ENCODE data around the gene MEAF6. TPM values are rescaled to one million over a fixed set of nuclear protein-coding genes. Genes with fewer than 3 reads are reported as not detected.

The MEAF6 gene
- total RNA-seq, 1 donor from 2014 or later, result 32.7 TPM

- ATAC-seq, result no peak
Measured at GRCh38 chr1:37483785-37484184, 30.8 kb downstream of the MEAF6 start.

- no peak for ATAC-seq
Measured at GRCh38 chr1:37482796-37483744, 31.5 kb downstream of the MEAF6 start.

- no peak for ATAC-seq
Measured at GRCh38 chr1:37482004-37482785, 32.4 kb downstream of the MEAF6 start.

- no peak for ATAC-seq
Measured at GRCh38 chr1:37481289-37482003, 33.1 kb downstream of the MEAF6 start.

GRCh38 chr1:37480581-37481288 lies 33.8 kb downstream of the MEAF6 start:
- no peak for ATAC-seq

GRCh38 chr1:37480125-37480466 lies 34.5 kb downstream of the MEAF6 start:
- no peak for ATAC-seq

GRCh38 chr1:37479255-37480124 lies 35.1 kb downstream of the MEAF6 start:
- peak; percentile 80 for ATAC-seq

GRCh38 chr1:37478890-37479254 lies 35.7 kb downstream of the MEAF6 start:
- no peak for ATAC-seq

- no peak for ATAC-seq
Measured at GRCh38 chr1:37478451-37478881, 36.1 kb downstream of the MEAF6 start.

- ATAC-seq, result no peak
Measured at GRCh38 chr1:37477946-37478345, 36.6 kb downstream of the MEAF6 start.

- peak; percentile 19 for ATAC-seq
Measured at GRCh38 chr1:37477198-37477931, 37.2 kb downstream of the MEAF6 start.

GRCh38 chr1:37476460-37477197 lies 37.9 kb downstream of the MEAF6 start:
- ATAC-seq, result peak; percentile 6

GRCh38 chr1:37476087-37476452 lies 38.5 kb downstream of the MEAF6 start:
- no peak for ATAC-seq

- ATAC-seq, result no peak
Measured at GRCh38 chr1:37475380-37476086, 39.0 kb downstream of the MEAF6 start.

GRCh38 chr1:37474697-37475379 lies 39.7 kb downstream of the MEAF6 start:
- no peak for ATAC-seq

- peak; percentile 79 for ATAC-seq
Measured at GRCh38 chr1:37474046-37474696, 40.4 kb downstream of the MEAF6 start, which contains the start of gene ZC3H12A. Gene ZC3H12A, plus strand, starts transcription at chr1:37474580. Its CDS starts 917 bp downstream, at chr1:37475497.

- ATAC-seq, result peak; percentile 2
Measured at GRCh38 chr1:37473431-37474045, 41.0 kb downstream of the MEAF6 start.

Measured in esophagus mucosa (tissue), 1 donor.